NT2/D1 (cell line): Measurements from ENCODE around the gene PRKG1.

Source experiments
- SUZ12 ChIP-seq: IDR thresholded peaks from 2 replicates; pipeline ENCODE4 v1.6.1; 2011; ENCODE audit not compliant: insufficient read length, insufficient read depth; ENCODE audit errors: extremely low read depth
- YY1 ChIP-seq: IDR thresholded peaks from 2 replicates; pipeline ENCODE4 v1.6.1; 2011; ENCODE audit not compliant: insufficient read length, insufficient read depth
- ZNF274 ChIP-seq: IDR thresholded peaks from 2 replicates; pipeline ENCODE4 v1.6.1; 2011; ENCODE audit warnings: mild to moderate bottlenecking, low read depth, low read length

DNA sequence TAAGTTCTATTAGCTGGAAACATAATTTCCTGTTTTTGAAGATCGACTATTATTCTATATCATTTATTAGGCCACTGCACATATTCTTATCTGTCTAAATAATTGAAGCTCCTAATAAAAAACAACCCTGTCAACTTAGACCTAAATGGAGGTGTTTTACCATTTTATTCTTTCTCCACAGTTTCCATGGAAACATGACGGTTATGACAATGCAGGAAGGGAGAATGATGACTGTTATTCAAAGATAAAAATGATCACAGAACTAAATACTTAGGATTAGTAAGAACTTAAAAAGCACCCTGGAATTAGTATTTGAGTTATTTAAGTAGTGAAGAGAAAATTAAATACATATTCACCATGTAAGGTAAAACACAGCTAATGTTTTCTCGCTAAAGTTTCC is 1119.9 kb downstream of the PRKG1 start:
- TF ChIP-seq YY1 (no peak), ZNF274 (no peak), SUZ12 (no peak)
